CD4-positive, alpha-beta T cell treated with Interleukin-17A for 4 hours (primary cell): ENCODE data around the gene SPTB.

Source experiments
- DNase-seq: peaks from one replicate; pipeline ENCODE4 v3.0.0-alpha.2; 2020; ENCODE audit warnings: mixed read lengths

SPTB gene

DNA sequence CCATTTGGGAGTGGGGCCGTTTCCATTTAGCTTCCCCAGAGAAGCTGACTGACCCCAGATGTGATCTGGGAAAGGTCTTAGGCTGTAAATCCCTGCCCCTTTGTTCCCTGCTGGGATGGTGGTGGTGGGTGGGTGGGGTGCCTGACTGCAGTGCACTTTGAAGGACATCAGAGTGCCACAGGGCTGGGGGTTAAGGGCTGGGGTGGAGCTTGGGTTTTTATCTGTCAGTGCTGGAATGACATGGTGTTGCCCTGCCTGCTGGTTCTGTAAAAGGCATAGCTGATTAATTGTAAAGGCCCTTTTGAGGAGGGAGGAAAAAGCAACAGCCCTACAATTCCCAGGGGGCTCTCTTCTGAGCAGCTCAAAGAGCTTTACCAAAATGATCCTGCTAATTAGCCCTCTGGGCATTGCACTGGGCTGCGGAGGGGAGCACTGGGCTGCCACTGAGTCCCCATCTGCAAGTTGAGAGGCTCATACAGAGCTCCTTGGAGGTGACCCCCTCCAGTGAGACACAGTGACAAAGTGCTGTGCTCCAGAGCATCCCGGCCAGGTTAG lies 154.4 kb downstream of the SPTB start:
- no peak for DNase-seq

DNA sequence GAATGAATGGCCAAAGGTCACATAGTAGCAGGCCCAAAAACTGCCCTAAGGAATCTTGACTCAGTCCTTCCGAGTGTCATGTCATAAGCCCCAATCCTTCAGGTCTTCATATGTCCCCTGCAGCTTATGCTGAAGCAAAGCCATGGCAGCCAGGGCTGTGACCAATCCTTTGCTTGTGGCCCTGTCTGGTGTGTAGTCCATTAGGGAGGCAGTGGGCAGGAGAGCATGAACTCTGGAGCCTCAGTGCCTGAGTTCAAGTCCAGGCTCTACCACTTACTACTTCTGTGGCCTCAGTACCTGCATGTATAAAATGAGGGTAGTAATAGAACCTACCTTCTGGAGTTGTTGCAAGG lies 155.2 kb downstream of the SPTB start:
- DNase-seq: no peak

DNA sequence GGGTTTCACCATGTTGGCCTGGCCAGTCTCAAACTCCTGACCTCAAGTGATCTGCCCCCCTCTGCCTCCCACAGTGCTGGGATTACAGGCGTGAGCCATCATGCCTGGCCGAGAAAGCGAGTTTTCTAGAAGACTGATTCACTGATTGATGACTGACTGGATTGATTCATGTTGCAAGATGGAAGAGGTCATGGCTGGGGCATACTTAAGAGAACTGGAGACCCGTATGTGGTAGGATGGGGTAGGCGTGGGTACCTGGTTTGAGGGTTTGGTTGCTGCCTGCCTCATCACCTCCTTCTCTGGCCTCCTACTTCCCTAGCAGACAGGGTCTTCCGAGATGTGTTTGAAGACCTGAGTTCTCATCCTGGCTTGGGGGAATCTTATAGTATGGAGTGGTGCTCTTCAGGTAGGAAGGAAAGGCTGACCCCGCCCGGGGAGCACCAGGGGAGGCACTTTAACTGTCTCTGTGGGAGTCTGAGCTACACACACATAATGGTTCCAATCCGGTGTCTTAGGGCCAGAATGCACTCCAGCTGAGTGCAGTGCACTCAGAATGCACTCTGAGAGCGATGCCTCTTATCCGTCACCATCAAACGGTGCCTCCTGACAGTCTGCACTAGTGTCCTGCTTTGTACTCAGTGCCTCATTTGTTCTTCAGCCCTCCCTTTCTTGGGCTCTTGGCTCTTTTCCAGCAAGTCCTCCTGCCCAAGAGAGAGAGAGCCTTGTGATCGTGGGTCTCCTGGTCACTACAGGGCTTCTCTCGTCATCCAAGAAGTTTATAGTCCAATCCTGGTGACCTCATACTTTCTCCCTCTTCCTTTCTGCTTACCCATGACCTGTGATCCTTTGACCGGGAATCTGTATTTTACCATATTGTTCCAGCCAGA lies 155.8 kb downstream of the SPTB start:
- DNase-seq: peak; percentile 32

- peak; percentile 53 for DNase-seq
These were observed 156.8 kb downstream of the SPTB start for GRCh38 chr14:64722842-64723447.

DNA sequence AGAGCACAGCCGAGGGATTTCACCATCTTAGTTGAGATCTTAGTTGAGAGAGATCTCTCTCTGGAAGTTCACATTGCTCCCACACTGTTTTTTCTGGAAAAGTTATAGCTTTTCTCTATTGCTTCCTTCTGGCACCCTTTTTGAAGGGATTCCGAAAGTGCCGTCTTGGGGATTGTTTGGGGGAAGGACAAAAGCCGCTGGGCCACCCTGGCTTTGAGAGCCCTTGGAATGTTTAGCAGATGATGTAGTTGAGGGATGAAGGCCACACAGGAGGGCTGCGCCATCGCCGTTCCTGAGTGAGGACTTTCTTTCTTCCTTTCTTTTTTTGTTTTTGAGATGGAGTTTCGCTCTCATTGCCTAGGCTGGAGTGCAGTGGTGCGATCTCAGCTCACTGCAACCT lies 157.8 kb downstream of the SPTB start:
- DNase-seq: no peak

DNA sequence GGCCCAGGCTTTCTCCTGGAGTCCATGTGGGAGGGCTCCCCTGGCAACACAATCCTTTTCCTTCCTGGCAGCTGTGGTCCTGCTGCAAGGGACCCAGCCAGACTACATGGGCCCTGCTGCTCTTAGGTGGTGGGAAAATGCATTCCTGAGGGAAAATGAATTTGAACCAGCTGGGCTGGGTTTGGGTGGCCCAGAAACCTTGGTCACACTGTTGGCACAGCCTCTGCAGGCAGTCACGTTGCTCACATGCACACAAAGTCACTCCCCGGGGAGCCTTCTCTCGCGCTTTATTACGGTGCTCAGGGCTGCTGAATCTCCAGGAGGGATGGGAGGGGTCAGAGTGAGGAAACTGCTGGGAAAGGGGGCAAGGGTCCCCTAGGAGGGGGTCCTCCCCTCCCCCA lies 158.3 kb downstream of the SPTB start:
- DNase-seq: no peak

- no peak for DNase-seq
These were observed 159.6 kb downstream of the SPTB start for GRCh38 chr14:64720131-64720576.

DNA sequence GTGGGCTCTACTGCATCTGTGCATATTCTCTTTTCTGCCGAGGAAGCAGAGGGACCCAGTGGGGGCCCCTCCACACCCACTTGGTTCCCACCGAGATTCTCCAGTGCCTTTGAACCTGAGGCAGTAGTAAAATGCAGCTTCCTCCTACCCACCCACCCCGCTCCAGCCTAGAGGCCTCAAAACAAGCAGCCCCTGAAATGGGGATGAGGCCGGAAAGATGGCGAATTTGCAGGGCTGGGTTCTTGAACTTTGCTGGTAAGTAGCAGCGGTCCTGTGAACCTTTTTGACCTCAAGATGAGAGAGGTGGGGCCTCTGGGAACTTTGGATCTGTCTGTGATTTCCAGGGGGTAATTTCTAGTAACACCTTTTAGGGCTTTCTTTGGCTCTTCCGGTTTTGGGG lies 160.1 kb downstream of the SPTB start:
- no peak for DNase-seq

- no peak for DNase-seq
These were observed 160.9 kb downstream of the SPTB start for GRCh38 chr14:64718762-64719161.

DNA sequence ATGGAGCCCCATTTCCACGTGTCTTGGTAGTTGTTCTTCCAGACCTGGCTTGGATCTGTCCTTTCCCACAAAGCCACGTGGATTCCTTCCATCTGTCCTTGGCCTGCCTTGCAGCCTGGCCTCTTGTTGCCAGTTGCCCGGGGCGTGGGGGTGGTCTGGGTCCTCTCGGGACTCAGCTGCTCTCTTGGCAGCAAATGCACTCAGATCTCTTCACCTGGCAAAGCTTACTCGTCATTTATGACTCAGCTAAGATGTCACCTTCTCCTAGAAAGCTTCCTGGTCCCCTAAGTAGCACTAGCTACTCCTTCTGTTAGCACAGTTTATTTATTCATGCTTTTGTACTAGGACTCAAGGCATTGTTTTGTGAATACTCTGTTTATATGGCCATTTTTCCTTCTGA lies 161.8 kb downstream of the SPTB start:
- DNase-seq: no peak

GRCh38 chr14:64715628-64716412 lies 163.9 kb downstream of the SPTB start:
- no peak for DNase-seq

GRCh38 chr14:64715146-64715627 lies 164.5 kb downstream of the SPTB start:
- DNase-seq: no peak

DNA sequence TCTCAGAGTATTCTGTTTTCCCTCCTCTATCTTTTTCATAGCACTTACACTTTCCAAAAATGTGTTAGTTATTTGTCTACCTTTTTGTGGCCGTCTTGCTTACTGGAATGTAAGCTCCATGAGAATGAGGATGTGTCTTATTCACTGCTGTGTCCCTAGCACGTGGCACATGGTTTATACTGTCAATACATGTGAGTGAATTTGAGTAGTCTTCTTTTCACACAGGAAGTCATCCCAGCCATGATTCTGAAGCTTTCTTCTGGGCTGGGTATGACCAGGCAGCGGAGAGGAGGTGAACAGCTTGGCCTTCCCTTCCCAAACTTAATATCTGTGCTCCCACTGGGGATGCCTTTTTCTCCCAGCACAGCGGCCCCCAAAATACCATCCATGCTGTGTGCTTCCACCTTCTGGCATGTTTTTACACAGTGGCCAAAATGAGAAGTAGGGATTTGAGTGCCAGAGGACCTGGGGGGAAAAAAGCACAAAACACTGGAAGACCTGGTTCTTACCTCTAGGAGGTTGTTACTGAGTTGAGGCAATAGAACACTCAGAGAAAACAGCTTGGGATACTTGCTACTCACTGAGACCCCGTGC lies 165.2 kb downstream of the SPTB start:
- no peak for DNase-seq

DNA sequence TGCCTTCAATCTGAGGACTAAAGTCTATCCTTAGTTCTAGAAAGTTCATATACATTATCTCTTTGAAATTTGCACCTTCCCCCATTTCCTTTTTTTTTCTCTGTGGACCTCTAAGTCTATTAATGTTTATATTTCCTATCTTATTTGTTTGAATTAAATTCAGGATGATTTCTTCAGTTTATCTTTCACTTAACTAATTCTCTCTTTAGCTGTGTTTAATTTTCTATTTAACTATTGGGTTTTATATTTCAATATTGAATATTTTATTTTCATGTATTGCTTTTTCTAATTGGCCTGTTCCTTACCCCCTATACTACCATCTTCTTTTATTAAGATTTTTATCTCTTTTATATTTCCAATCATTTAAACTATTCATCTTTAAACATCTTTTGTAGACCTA lies 166.0 kb downstream of the SPTB start:
- DNase-seq: no peak

- no peak for DNase-seq
These were observed 168.7 kb downstream of the SPTB start for GRCh38 chr14:64711039-64711438.

- DNase-seq: no peak
These were observed 170.6 kb downstream of the SPTB start for GRCh38 chr14:64709126-64709525.

- peak; percentile 44 for DNase-seq
These were observed 171.3 kb downstream of the SPTB start for GRCh38 chr14:64708148-64709004.

DNA sequence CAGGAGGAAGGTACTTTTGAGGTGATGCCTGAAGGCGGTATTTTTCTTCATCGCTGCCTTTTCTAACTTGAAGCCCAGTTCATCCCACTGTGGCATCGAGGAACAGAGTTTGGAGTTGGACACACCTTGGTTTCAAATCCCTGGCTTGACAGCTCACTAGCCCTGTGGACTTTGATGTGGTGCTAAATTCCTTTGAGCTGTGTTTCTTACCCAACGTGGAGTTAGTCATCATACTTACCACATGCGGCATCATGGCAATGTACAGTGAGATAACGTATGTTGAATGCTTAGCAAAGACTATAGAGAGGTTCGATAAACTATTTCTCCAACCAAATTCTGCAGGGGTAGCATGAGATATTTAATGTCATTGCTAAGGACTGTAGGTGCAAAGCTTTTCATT lies 172.0 kb downstream of the SPTB start:
- peak; percentile 31 for DNase-seq

DNA sequence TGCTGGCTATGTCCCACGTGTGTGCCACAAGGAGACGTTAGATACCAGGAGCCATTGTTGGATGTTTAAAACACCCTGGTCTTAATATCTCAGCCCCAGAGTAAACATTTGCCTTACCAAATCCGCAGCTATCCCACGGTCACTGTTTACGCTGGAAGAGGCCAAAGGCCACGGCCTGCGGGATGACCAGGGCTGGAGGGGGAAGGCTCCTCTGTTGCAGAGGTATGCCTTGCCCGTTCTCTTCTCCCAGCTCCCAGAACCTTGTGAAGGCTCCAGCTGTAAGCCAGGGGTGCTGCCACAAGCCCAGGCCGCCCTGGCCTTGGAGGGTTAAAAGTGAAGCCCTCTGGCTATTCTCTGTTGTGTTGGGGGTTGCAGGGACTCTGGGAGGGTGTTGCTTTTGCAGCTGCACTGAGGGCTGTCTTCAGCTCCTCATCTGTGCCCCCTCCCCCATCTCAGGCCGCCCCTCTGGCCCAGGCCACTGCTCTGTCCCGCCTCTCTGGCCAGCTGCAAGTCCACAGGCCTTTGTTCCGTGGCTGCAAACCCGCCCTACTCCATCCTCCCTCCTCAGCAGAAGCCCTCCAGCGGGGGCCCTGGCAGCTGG lies 173.0 kb downstream of the SPTB start:
- no peak for DNase-seq

DNA sequence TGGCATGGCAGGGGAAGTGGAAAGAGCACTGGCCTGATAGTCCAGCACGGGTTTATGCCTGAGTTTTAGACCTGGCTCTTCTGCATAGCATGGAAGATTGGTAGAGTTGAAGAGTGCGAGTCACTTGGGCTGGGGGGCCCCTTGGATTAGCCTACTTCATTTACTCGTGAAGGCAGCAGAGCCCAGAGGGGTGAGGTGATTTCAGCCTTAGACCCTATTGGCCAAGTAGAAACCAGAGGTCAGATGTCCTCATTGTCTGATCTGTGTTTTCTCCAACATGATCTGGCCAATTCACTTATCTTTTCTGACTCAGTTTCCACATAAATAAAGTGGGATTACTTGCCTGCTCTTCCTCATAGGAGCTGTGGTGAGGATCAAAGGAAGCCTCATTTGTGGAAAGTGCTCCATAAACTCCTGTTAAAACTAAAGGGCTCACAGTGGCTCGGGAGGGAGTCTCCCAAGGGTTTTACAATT lies 173.6 kb downstream of the SPTB start:
- no peak for DNase-seq
